Fibroblast of skin of left quadriceps (primary cell): Measurements from ENCODE around the gene SYCP3.
"Not testable (repeated sequence)": the region's sequence is repeated elsewhere in the genome, so short reads cannot be mapped to it uniquely, and the experiment has no call there.

Source experiments
- DNase-seq, 2 experiments: peaks; one replicate each; pipeline ENCODE4 v3.0.0-alpha.2; 2013; ENCODE audit warnings: low read depth in 2 of 2

SYCP3 gene

DNA sequence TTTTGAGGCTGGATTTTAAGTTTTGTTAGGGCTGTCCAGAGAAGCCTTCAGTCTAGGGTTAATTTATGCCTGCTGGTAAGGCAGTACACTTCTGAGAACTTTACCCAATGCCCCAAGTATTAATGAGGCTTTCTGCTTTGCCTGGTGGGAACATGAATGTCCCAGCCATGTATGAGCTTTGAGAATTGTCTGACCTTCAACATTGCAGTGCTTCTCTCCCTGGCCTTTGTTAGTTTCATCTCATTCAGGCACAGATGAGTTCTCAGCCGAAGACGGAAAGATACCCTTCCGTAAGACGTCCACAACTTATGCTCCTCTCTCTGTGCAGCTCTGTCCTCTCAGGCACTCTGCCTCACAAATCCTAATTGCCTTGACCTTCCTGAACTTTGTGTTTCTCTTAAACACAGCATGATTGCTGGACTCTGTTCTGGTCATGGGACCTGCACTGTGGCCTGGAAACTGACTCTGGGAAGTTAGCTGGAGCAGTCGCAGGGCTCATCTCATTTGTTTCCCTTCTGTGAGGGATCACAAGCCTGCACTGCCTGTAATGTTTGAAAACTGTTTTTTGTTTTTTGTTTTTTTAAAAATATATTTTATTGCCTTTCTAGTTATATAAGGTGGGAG lies 26.1 kb downstream of the SYCP3 start:
- no peak for DNase-seq

GRCh38 chr12:101710288-101710687 lies 29.0 kb downstream of the SYCP3 start:
- no peak for DNase-seq

GRCh38 chr12:101707131-101707782 lies 32.0 kb downstream of the SYCP3 start:
- no peak for DNase-seq

GRCh38 chr12:101706403-101706802 lies 32.9 kb downstream of the SYCP3 start:
- no peak for DNase-seq

DNA sequence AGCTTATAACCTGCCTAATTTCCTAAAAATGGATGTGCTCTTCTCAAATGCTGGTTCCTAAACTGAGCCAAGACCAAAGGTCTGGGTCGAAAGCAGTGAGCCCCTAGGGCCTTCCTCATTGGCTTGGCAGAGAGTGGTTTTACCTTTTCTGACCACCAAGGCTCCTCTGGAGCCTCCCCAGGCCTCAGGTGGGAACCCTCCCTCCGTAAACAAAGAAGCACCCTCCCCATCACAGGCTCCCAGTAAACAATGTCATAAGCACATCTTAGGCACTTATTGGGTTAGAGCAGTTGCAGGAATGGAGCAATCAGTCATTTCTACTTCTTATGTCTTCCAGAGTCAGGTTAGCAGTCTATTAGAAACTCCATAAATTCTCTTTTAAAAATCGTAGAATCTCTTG lies 35.8 kb downstream of the SYCP3 start:
- no peak for DNase-seq

- no peak for DNase-seq
These were observed 38.9 kb downstream of the SYCP3 start for GRCh38 chr12:101700299-101700820.

- DNase-seq: no peak
These were observed 40.4 kb downstream of the SYCP3 start for GRCh38 chr12:101698800-101699347.

- DNase-seq: no peak
These were observed 41.1 kb downstream of the SYCP3 start for GRCh38 chr12:101697930-101698799.

GRCh38 chr12:101697197-101697929 lies 41.9 kb downstream of the SYCP3 start, which contains the start of gene CHPT1:
Gene CHPT1, plus strand, starts transcription at chr12:101697640. Its CDS starts 222 bp downstream, at chr12:101697862.
- DNase-seq: no peak

DNA sequence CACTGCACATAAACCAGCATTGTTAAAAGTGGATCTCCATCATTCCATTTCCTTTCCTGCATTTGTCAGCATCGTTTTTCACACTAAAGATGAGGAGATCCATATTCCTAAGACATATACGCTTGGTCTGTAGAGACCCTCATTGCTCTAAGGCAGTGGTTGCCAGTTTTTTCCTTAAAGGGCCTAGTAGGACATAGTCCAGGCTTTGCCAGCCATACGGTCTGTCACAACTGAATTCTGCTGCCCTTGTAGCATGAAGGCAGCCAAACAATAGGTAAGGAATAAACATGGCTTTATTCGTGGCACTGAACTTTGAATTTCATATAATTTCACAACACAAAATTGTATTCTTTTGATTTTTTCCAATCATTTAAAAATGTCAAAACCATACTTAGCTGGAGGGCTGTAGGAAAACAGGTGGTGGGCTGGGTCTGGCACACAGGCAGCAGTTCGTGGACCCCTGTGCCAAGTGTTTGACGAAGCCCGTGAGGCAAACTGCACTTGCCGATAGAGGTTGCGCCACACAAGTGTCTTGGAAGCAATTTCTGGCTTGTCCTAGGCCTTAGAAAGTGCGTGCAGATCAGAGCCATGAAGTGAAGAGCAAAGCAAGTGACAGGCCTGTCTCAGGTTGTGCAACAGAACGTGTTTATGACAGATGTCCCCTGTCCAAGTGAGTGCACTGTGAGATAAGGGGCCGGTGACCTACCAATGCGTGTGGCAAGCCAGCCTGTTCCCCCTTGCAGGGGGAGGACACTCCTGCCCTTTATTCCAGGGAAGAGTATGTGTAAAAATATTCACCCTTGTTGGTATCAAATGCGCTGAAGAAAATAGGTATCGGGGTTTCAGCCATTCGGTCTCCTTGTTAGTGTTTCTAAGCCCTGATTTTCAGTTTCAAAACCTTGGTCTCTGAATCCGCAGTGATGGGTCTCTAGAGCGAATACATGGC lies 42.7 kb downstream of the SYCP3 start:
- DNase-seq: no peak

- no peak for DNase-seq
These were observed 43.6 kb downstream of the SYCP3 start for GRCh38 chr12:101695706-101696105.

DNA sequence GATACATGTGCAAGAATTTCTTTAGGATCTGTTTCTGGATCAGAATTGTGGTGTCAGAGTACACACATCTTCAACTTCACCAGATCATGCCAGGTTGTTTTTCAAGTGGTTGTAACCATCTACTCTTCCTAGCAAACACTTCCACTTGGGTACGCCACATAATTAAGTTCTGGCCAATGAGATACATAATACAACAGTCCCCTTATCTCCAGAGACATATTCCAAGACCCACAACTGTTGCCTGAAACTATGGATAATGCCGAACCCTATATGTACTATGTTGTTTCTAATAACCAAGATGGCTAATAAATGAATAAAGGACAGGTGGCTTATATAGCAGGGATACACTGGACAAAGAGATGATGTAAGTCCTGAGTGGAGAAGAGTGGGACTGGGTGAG lies 44.3 kb downstream of the SYCP3 start:
- DNase-seq: no peak

DNA sequence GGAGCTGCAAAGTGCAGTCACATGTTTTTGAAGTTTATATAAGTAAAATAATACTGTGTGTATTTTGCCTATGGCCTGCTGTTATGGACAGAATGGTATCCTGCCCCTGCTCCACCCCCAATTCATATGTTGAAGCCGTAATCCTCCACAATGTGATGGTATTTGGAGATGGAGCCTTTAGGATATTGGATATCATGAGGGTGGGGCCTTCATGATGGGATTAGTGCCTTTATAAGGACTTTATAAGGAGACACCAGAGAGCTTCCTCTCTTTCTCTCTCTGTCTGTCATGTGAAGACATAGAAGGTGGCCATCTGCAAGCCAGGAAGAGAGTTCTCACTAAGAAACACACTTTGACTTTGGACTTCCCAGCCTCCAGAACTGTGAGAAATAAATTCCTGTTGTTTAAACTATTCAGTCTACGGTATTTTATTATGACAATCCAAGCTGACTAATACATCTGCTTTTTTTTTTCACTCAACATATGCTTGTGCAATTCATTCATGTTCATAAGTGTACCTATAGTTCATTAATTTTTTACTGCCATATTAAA lies 44.9 kb downstream of the SYCP3 start:
- DNase-seq: no peak

DNA sequence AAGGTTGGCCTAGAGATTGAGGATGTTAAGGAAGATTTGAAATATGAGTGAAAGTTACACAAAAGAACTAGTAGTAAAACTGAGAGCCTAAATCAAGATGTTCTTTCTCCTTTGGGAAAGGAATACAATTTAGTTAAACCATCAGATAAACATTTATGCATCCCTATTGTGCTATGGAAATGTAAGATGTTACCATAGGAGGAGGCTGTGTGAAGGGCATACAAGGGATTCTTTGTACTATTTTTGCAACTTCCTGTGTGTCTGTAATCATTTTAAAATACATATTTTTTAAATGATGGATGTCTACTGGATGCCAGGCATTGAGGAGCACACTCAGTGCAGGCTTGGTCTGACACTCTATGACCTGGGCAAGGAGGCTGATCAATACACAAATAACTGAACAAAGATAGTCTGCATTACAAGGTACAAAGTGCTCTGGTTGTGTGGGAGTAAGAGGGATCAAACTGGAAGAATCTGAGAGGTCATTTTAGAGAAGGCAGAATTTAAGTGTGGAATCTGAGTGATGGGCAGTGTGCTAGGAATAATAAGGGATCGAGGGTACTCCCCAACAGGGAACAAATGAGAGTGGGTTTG lies 47.7 kb downstream of the SYCP3 start:
- no peak for DNase-seq

- DNase-seq: no peak
These were observed 48.6 kb downstream of the SYCP3 start for GRCh38 chr12:101690544-101691098.

- DNase-seq: no peak
These were observed 53.1 kb downstream of the SYCP3 start for GRCh38 chr12:101686176-101686575.

DNA sequence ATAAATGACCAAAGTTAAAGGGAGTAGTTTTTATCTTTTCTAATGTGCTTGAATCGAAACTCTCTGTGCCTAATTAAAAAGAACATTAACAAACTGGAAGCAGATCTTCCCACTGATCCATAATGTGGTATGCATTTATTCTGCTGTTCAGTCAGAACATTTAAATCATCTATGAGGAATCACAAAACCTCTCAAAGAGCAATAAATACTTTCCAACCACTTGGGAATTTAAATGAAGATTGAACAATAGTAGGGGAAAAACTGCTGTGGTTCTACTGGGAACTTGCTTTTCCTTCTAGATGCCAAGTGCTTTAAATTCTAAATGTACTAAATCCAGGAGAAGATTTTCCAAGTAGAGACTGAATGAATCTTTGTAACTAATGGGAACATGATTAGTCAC lies 54.2 kb downstream of the SYCP3 start:
- DNase-seq: no peak

GRCh38 chr12:101681627-101682026 lies 57.6 kb downstream of the SYCP3 start:
- DNase-seq: not testable (repeated sequence)

GRCh38 chr12:101680647-101681046 lies 58.6 kb downstream of the SYCP3 start:
- DNase-seq: no peak
